GM12873 (cell line): ENCODE results near the gene RANBP2.

Experiments
- TF ChIP-seq, protein P1 (sequence below): IDR thresholded peaks from 2 replicates; pipeline ENCODE4 v1.5.1; 2012; ENCODE audit warnings: low read depth, mild to moderate bottlenecking, moderate library complexity, low read length, control low read depth; ENCODE audit not compliant: insufficient read depth; ENCODE audit errors: missing control alignments

Gene RANBP2

DNA sequence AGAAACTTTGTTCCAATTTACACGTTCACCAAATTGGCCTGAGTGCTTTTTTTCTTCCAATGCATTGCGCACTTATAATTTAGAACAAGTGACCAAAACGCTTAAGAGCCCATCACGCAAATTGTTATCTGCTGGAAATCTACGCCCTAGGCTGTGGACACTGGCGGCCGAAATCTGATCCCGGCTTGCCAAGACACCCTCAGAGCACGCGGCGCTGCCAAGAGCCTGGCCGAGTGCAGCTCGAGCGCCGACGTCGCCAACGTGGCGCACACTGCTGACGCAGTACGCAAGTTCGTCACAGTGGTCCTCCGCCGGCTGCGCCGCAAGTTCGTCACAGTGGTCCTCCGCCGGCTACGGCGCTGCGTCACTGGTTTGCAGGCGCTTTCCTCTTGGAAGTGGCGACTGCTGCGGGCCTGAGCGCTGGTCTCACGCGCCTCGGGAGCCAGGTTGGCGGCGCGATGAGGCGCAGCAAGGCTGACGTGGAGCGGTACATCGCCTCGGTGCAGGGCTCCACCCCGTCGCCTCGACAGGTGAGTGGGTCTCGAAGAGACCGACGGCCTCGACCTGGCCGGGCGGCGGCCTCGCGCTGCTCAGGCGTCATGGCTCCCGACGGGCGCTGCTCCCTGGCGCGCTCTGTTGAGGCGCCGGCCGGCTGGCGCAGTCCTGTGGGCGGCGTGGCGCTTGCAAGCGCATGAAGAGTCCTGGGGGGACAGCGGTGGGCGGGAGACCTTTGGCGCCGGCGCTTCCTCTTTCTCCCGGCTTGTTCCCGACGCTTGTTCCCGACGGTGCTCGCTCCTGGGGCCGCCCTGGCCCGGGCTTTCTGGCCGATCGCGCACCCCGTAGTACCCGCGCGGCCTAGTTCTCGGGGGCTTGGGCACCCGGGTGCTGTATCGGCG is at the start of gene RANBP2:
Gene RANBP2 (plus strand): TSS at position 334 of the 896 bp plus-strand sequence. CDS start 125 bp downstream, at position 459.
- TF ChIP-seq, protein P1, sequence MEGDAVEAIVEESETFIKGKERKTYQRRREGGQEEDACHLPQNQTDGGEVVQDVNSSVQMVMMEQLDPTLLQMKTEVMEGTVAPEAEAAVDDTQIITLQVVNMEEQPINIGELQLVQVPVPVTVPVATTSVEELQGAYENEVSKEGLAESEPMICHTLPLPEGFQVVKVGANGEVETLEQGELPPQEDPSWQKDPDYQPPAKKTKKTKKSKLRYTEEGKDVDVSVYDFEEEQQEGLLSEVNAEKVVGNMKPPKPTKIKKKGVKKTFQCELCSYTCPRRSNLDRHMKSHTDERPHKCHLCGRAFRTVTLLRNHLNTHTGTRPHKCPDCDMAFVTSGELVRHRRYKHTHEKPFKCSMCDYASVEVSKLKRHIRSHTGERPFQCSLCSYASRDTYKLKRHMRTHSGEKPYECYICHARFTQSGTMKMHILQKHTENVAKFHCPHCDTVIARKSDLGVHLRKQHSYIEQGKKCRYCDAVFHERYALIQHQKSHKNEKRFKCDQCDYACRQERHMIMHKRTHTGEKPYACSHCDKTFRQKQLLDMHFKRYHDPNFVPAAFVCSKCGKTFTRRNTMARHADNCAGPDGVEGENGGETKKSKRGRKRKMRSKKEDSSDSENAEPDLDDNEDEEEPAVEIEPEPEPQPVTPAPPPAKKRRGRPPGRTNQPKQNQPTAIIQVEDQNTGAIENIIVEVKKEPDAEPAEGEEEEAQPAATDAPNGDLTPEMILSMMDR, result no peak

DNA sequence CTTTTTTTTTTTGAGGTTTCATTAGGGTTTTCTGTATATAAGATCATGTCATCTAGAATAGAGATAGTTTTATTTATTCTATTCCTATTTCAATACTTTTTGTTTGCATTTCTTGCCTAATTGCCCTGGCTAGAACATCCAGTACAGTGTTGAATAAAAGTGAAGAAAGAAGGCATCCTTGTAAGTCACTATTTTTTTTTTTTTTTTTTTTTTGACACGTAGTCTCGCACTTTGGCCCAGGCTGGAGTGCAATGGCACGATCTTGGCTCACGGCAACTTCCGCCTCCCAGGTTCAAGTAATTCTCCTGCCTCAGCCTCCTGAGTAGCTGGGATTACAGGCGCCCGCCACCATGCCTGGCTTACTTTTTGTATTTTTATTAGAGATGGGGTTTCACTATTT is 27.8 kb upstream of the RANBP2 start:
- TF ChIP-seq, protein P1, result no peak

DNA sequence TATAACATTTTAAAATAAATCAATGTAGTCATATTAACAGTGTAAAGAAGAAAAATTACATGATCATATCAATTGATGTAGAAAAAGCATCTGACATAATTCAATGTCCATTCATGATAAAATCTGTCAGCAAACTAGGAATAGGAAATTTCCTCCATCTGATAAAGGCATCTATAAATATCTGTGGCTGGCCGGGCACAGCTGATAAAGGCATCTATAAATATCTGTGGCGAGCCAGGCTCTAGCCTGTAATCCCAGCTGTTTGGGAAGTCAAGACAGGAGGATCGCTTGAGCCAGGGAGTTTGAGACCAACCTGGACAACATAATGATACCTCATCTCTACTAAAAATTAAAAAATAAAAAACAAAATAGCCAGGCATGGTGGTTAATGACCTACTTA is 18.1 kb upstream of the RANBP2 start:
- TF ChIP-seq, protein P1, result no peak

DNA sequence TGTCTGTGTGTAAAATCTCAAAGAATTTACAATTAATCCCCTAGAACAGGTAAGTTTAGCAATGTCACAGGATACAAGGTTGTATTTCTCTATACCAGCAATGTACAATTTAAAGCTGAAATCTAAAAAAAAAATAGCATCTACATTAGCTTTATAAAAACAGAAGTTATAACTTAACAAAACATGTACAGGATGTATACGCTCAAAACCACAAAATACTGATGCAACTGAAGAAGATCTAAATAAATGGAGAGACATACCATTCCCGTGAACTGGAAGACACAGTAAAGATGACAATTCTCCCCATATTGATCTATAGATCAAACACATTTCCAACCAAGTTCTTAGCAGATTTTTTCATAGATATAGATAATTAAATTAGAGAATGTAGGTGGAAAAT is 17.5 kb upstream of the RANBP2 start:
- TF ChIP-seq, protein P1, result no peak

DNA sequence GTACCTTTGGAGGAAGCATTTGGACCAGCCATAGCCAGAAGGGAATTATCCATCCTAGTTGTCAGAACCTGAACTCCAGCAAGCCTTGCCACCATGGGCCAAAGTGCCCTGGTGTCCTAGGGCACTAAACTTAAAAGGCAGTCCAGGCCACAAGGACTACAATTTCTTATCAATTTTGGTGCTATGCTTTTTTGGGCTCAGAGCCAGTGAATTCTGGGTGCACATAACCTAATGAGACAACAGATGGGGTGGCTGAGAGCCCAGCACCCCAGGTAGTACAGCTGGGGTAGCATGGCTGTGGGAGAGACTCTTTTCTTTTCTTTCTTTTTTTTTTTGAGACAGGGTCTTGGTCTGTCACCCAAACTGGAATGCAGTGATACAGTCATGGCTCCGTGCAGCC is 14.4 kb upstream of the RANBP2 start:
- TF ChIP-seq, protein P1, result no peak

DNA sequence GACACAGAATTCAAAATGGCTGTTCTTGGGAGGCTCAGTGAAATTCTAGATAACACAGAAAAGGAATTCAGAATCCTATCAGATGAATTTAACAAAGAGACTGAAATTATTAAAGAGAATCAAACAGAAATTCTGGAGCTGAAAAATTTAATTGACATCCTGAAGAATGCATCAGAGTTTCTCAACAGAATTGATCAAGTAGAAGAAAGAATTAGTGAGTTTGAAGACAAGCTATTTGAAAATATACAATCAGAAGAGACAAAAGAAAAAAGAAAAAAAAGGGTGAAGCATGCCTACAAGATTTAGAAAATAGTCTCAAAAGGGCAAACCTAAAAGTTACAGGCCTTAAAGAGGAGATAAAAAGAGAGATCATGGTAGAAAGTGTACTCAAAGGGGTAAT is 12.0 kb upstream of the RANBP2 start:
- TF ChIP-seq, protein P1, result no peak

DNA sequence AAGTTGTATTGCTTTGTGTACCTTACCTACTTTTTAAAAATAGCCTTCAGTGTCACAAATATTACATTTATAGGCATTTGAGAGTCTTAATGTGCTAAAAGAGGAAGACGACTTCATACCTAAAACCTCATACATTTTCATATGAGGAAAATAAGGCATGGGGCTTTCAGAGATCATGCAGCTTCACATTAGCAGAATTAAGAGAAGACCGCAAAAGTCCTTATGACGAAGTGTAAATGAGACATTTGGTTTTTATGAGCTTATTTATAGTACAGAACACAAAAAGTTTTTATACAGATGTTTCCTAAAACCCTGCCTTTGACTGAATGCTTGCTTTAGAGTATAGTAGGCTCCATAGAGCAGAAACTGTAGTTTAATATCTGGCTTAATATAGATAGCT is 57.2 kb downstream of the RANBP2 start:
- TF ChIP-seq, protein P1, result no peak
